ENCODE measurements around the gene ITGA1.

ITGA1 gene

GRCh38 chr5:52772668-52773067, 15.0 kb upstream of the ITGA1 start:
- no peak for DNase-seq (ENCODE audit: low spot score)

GRCh38 chr5:52773342-52773741, 14.4 kb upstream of the ITGA1 start:
- no peak for DNase-seq (ENCODE audit: low spot score)

- no peak for DNase-seq (ENCODE audit: low spot score)
These were observed 13.7 kb upstream of the ITGA1 start for GRCh38 chr5:52774005-52774410.

GRCh38 chr5:52776116-52776515, 11.6 kb upstream of the ITGA1 start:
- DNase-seq (ENCODE audit: low spot score): no peak

- DNase-seq (ENCODE audit: low spot score): no peak
These were observed 10.5 kb upstream of the ITGA1 start for GRCh38 chr5:52777186-52777585.

GRCh38 chr5:52778781-52779180, 8.9 kb upstream of the ITGA1 start:
- DNase-seq (ENCODE audit: low spot score): no peak

- DNase-seq (ENCODE audit: low spot score): no peak
These were observed 8.5 kb upstream of the ITGA1 start for GRCh38 chr5:52779213-52779612.

GRCh38 chr5:52783226-52783959, 4.3 kb upstream of the ITGA1 start:
- no peak for DNase-seq (ENCODE audit: low spot score)

GRCh38 chr5:52784737-52785136, 3.0 kb upstream of the ITGA1 start:
- no peak for DNase-seq (ENCODE audit: low spot score)

- no peak for DNase-seq (ENCODE audit: low spot score)
These were observed 1.3 kb upstream of the ITGA1 start for GRCh38 chr5:52786391-52786790.

GRCh38 chr5:52786949-52787599, 642 bp upstream of the ITGA1 start:
- no peak for DNase-seq (ENCODE audit: low spot score)

GRCh38 chr5:52788505-52788821, 747 bp downstream of the ITGA1 start:
- no peak for DNase-seq (ENCODE audit: low spot score)

- no peak for DNase-seq (ENCODE audit: low spot score)
These were observed 1.7 kb downstream of the ITGA1 start for GRCh38 chr5:52789378-52789777.

- DNase-seq (ENCODE audit: low spot score): no peak
These were observed 2.1 kb downstream of the ITGA1 start for GRCh38 chr5:52789851-52790250.

GRCh38 chr5:52791366-52791765, 3.6 kb downstream of the ITGA1 start:
- DNase-seq (ENCODE audit: low spot score): no peak

- no peak for DNase-seq (ENCODE audit: low spot score)
These were observed 6.8 kb downstream of the ITGA1 start for GRCh38 chr5:52794519-52794918.

- no peak for DNase-seq (ENCODE audit: low spot score)
These were observed 8.3 kb downstream of the ITGA1 start for GRCh38 chr5:52796031-52796430.

GRCh38 chr5:52796516-52797103, 8.9 kb downstream of the ITGA1 start:
- DNase-seq (ENCODE audit: low spot score): no peak

- DNase-seq (ENCODE audit: low spot score): peak; percentile 8
These were observed 11.2 kb downstream of the ITGA1 start for GRCh38 chr5:52798938-52799337.

- DNase-seq (ENCODE audit: low spot score): peak; percentile 41
These were observed 11.8 kb downstream of the ITGA1 start for GRCh38 chr5:52799358-52799982.

GRCh38 chr5:52799983-52800393, 12.3 kb downstream of the ITGA1 start:
- peak; percentile 97 for DNase-seq (ENCODE audit: low spot score)

GRCh38 chr5:52800394-52801213, 12.9 kb downstream of the ITGA1 start:
- DNase-seq (ENCODE audit: low spot score): peak; percentile 61

Data from Ammon's horn (tissue), 1 donor.